SW480 (cell line): Measurements from ENCODE around the gene MAST1.
"Not testable (repeated sequence)": the region's sequence is repeated elsewhere in the genome, so short reads cannot be mapped to it uniquely, and the experiment has no call there.

Experiments used
- DNase-seq: peaks from one replicate; pipeline ENCODE4 v3.0.0-alpha.2; 2016; ENCODE audit warnings: low spot score

Gene MAST1

GRCh38 chr19:12896460-12896859 lies 58.1 kb downstream of the MAST1 start:
- no peak for DNase-seq

DNA sequence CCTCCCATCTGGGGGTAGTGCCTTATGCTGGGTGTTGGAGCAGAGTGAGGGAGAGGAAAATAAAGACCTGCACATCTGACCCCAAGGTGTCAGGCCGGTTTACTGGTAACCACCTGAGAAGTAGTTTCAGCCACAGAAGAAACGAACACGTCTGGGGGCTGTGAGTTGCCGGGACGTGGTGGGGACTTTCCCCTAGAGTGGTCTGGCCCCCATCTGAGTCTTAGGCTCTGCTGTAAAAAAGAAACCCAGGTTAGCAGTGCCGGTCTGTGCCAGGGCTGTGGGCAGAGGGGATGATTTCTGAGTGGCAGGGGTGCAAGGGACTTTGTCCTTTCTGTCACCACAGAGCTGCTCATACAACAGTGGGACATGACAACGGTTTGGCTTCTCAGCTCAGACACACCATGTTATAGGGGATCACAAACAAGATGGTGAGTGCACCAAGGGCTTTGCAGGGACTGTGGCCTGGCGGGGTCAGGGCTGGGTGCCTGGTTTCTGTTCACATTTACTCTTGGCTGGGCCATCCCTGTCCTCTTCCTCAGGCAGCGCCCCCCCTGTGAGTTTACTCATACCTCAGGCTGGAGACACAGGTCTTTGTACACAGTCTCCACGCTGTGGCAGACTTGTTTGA lies 61.7 kb downstream of the MAST1 start:
- DNase-seq = no peak

DNA sequence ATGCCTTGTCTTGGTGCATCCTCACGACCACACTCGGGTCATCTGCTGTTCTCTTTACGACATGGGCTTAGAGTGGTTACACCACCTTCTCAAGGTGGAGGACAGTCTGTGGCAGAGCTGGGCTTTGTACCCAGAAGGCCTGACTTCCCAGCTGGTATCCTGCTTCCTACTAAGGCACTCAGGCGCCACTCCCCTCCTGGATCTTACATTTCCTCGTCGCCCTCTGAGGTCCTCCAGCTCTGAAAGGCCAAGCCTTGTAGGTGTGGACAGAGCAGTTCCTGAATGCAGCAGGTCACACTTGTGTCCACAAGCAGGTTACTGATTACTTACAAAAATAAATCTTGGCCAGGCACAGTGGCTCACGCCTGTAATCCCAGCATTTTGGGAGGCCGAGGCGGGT lies 68.9 kb downstream of the MAST1 start:
- DNase-seq = no peak

- DNase-seq = no peak
Measured at GRCh38 chr19:12912571-12912970, 74.3 kb downstream of the MAST1 start.

GRCh38 chr19:12913011-12913561 lies 74.8 kb downstream of the MAST1 start:
- DNase-seq = no peak

GRCh38 chr19:12913851-12914690 lies 75.8 kb downstream of the MAST1 start:
- no peak for DNase-seq

DNA sequence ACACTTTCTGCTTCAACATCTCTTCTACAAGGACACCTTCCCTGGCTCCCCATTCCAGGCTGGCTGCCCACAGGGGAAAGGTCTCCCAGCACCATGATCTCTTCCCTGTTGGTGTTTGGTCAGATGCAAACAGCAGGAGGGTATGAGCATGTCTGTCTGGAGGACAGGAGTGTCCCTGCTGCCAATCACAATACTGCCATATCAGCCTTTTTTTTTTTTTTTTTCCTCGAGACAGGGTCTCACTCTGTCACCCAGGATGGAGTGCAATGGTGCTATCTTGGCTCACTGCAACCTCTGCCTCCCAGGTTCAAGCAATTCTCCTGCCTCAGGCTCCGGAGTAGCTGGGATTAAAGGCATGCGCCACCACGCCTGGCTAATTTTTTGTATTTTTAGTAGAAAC lies 77.5 kb downstream of the MAST1 start:
- DNase-seq = not testable (repeated sequence)

DNA sequence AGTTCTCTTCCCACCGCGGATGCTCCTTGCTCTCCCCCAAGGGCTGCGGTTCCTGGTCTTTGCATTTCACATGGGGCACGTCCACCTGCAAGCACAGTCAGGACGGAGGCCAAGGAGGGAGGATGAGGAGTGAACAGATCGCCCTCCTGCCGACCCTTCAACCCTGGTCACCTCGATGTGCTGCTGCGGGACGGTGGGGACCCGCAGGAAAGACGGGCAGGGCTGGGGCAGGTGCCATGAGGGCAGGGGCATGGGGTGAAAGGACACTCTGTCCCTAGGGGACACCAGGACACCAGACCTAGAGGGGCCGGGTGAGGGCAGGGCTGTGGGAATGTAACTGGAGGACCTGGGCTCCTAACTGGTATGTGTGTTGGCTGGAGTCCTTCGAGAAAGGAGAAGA lies 79.9 kb downstream of the MAST1 start:
- DNase-seq = no peak

DNA sequence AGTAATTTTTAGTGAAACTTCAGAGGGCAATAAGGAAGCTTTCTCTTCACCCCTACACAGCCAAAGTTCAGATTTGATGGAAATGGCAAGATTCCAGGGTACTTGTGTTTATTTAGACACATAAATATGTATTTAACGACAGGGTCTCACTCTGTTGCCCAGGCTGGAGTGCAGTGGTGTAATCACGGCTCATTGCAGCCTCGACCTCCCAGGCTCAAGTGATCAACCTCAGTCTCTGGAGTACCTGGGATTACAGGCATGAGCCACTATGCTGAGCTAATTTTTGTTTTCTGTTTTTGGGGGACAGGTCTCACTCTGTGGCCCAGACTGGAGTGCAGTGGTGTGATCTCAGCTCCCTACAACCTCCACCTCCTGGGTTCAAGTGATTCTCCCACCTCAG lies 82.7 kb downstream of the MAST1 start:
- DNase-seq = no peak

DNA sequence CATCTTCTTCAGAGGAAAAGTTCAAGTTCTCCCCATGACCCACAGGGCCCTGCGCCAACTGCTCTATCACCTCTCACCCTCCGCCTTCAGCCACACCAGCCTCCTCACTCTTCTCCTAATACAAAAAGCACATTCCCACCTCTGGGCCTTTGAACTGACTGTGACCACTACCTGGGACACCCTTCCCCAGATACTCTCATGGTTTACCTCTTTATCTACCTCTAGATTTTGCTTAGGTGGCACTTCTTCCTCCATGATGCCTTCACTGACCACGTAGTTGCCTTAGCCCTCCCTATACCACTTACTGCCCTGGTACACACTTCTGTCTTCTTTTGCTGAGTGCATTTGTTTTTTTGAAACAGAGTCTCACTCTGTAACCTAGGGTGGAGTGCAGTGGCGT lies 84.6 kb downstream of the MAST1 start:
- no peak for DNase-seq
